HG03432 (cell line): ENCODE results near the gene E2F6.

Experiments
- ATAC-seq: cut with Tn5 transposase; IDR thresholded peaks from one replicate; pipeline ENCODE4 v1.9.1; 2021; ENCODE audit warnings: mild to moderate bottlenecking, moderate library complexity; ENCODE audit not compliant: unreplicated experiment

Gene E2F6

GRCh38 chr2:11465485-11466306, at the start of gene E2F6:
TSS of gene E2F6 (minus strand) at chr2:11466161. CDS start at chr2:11465879, 282 bp downstream.
- ATAC-seq: peak; percentile 69

- no peak for ATAC-seq
These were observed 49.6 kb upstream of the E2F6 start for GRCh38 chr2:11515490-11515981.

GRCh38 chr2:11514904-11515303, 48.9 kb upstream of the E2F6 start:
- no peak for ATAC-seq

- no peak for ATAC-seq
These were observed 48.2 kb upstream of the E2F6 start for GRCh38 chr2:11514081-11514730.

GRCh38 chr2:11513319-11513718, 47.4 kb upstream of the E2F6 start:
- no peak for ATAC-seq

- ATAC-seq: no peak
These were observed 46.5 kb upstream of the E2F6 start for GRCh38 chr2:11512431-11512830.

GRCh38 chr2:11509657-11510360, 43.8 kb upstream of the E2F6 start:
- no peak for ATAC-seq

GRCh38 chr2:11508279-11508678, 42.3 kb upstream of the E2F6 start:
- no peak for ATAC-seq

- no peak for ATAC-seq
These were observed 41.6 kb upstream of the E2F6 start for GRCh38 chr2:11507517-11507916.

- no peak for ATAC-seq
These were observed 40.6 kb upstream of the E2F6 start for GRCh38 chr2:11506611-11506969.

- peak; percentile 74 for ATAC-seq
These were observed 40.0 kb upstream of the E2F6 start for GRCh38 chr2:11505652-11506610.

GRCh38 chr2:11503354-11503927, 37.5 kb upstream of the E2F6 start:
- ATAC-seq: no peak

GRCh38 chr2:11502740-11503292, 36.9 kb upstream of the E2F6 start:
- no peak for ATAC-seq

GRCh38 chr2:11500702-11501303, 34.8 kb upstream of the E2F6 start:
- peak; percentile 35 for ATAC-seq

GRCh38 chr2:11499081-11499743, 33.3 kb upstream of the E2F6 start:
- ATAC-seq: no peak

GRCh38 chr2:11498543-11499034, 32.6 kb upstream of the E2F6 start:
- ATAC-seq: peak; percentile 97

GRCh38 chr2:11495844-11496681, 30.1 kb upstream of the E2F6 start:
- ATAC-seq: no peak

GRCh38 chr2:11494310-11494709, 28.3 kb upstream of the E2F6 start:
- ATAC-seq: no peak
